ENCODE results near the gene RCBTB1.

- TF ChIP-seq, protein P1, sequence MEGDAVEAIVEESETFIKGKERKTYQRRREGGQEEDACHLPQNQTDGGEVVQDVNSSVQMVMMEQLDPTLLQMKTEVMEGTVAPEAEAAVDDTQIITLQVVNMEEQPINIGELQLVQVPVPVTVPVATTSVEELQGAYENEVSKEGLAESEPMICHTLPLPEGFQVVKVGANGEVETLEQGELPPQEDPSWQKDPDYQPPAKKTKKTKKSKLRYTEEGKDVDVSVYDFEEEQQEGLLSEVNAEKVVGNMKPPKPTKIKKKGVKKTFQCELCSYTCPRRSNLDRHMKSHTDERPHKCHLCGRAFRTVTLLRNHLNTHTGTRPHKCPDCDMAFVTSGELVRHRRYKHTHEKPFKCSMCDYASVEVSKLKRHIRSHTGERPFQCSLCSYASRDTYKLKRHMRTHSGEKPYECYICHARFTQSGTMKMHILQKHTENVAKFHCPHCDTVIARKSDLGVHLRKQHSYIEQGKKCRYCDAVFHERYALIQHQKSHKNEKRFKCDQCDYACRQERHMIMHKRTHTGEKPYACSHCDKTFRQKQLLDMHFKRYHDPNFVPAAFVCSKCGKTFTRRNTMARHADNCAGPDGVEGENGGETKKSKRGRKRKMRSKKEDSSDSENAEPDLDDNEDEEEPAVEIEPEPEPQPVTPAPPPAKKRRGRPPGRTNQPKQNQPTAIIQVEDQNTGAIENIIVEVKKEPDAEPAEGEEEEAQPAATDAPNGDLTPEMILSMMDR (IDR thresholded peaks at IDR 0.05; ENCODE audit: low read depth, low read length, poor library complexity, severe bottlenecking): no peak
- no peak for TF ChIP-seq EZH2phosphoT487 (IDR thresholded peaks at IDR 0.05; ENCODE audit: borderline replicate concordance, low read length)
Observed at GRCh38 chr13:49521224-49521623, 64.1 kb downstream of the RCBTB1 start.
